B cell (primary cell): ENCODE data around the gene PPP1R11. TPM values are rescaled to one million over a fixed set of nuclear protein-coding genes. Genes with fewer than 3 reads are reported as not detected.

Experiments
- ATAC-seq: fragments of 200-7000 bp; cut with Tn5 transposase; one replicate; pipeline ENCODE4 v1.10.0; 2021; ENCODE audit warnings: low read depth, mild to moderate bottlenecking, moderate number of reproducible peaks, moderate library complexity
- CTCF ChIA-PET: fragments of 350-600 bp; sonication (Branson Sonifier 250); formaldehyde crosslinking; loops from one replicate; lab custom pipeline; 2021; ENCODE audit warnings: antibody characterized with exemption, inconsistent platforms; lab: Charles Lee
- POLR2A ChIA-PET: fragments of 350-600 bp; sonication (Branson Sonifier 250); formaldehyde crosslinking; loops from one replicate; lab custom pipeline; 2021; ENCODE audit warnings: antibody characterized with exemption; lab: Charles Lee
- DNase-seq: peaks from one replicate; pipeline ENCODE4 v3.0.0; 2013
- H2AFZ ChIP-seq: 2 replicates; pipeline ENCODE4 v1.6.1; 2012; ENCODE audit warnings: mild to moderate bottlenecking, low read depth, low read length; ENCODE audit not compliant: insufficient read depth, poor library complexity, severe bottlenecking
- H3K27ac ChIP-seq, 2 donors: 1 replicate in 1 of 2; 2 replicates in 1 of 2; pipeline ENCODE4 v1.5.1; 2012 to 2013; ENCODE audit warnings: low read length in 2 of 2, mild to moderate bottlenecking in 2 of 2, moderate library complexity in 1 of 2
- H3K27me3 ChIP-seq, 4 experiments: fragments of 200-600 bp in 1 of 4; sonication (generic) in 1 of 4; replicated peaks in 1 of 4; 1 replicate in 2 of 4; 2 replicates in 2 of 4; pipeline versions ENCODE4 v1.6.1 to v1.7.0; 2013 to 2016; ENCODE audit warnings: low read length in 3 of 4, mild to moderate bottlenecking in 2 of 4, mixed read lengths in 1 of 4, moderate library complexity in 1 of 4; ENCODE audit not compliant: insufficient read depth in 4 of 4, control insufficient read depth in 3 of 4; ENCODE audit errors: control extremely low read depth in 1 of 4
- H3K36me3 ChIP-seq, 2 experiments: replicated peaks in 1 of 2; 1 replicate in 1 of 2; 2 replicates in 1 of 2; pipeline versions ENCODE4 v1.6.1 to v1.7.1; 2013; ENCODE audit warnings: low read length in 1 of 2; ENCODE audit not compliant: insufficient read depth in 2 of 2, control insufficient read depth in 1 of 2; ENCODE audit errors: control extremely low read depth in 1 of 2, extremely low read depth in 1 of 2
- H3K4me1 ChIP-seq, 2 donors: fragments of 200-600 bp in 1 of 2; sonication (generic) in 1 of 2; 1 replicate in 1 of 2; 2 replicates in 1 of 2; pipeline versions ENCODE4 v1.5.1 to v1.6.1; 2013 to 2017; ENCODE audit warnings: low read length in 2 of 2; ENCODE audit not compliant: control insufficient read depth in 2 of 2, insufficient read depth in 2 of 2
- H3K4me2 ChIP-seq: replicated peaks from 2 replicates; pipeline ENCODE3; 2012; ENCODE audit warnings: mild to moderate bottlenecking, low read depth, low read length; ENCODE audit not compliant: poor library complexity, severe bottlenecking
- H3K4me3 ChIP-seq, 5 experiments: fragments of 200-600 bp in 1 of 5; sonication (generic) in 1 of 5; 1 replicate in 3 of 5; 2 replicates in 2 of 5; pipeline versions ENCODE4 v1.5.1 to v1.7.0; 2011 to 2016; ENCODE audit warnings: low read length in 4 of 5, mild to moderate bottlenecking in 4 of 5, low read depth in 2 of 5, control low read depth in 1 of 5, moderate library complexity in 1 of 5; ENCODE audit not compliant: insufficient read depth in 1 of 5; ENCODE audit errors: control extremely low read depth in 1 of 5, extremely low read depth in 1 of 5
- H3K79me2 ChIP-seq: fragments of 200-600 bp; sonication (generic); one replicate; pipeline ENCODE4 v1.6.0; 2016; ENCODE audit warnings: low read length; ENCODE audit not compliant: control insufficient read depth, insufficient read depth
- H3K9ac ChIP-seq: fragments of 200-600 bp; sonication (generic); 2 replicates; pipeline ENCODE4 v1.6.1; 2017; ENCODE audit warnings: mild to moderate bottlenecking, low read length, moderate library complexity
- H3K9me3 ChIP-seq, 3 donors: one replicate each; pipeline versions ENCODE4 v1.6.1 to v1.7.1; 2013; ENCODE audit warnings: low read length in 2 of 3; ENCODE audit not compliant: control insufficient read depth in 2 of 3, insufficient read depth in 1 of 3; ENCODE audit errors: control extremely low read depth in 1 of 3
- H4K20me1 ChIP-seq: 2 replicates; pipeline ENCODE4 v1.6.0; 2012; ENCODE audit warnings: mild to moderate bottlenecking, low read length; ENCODE audit not compliant: insufficient read depth, control insufficient read depth, poor library complexity, severe bottlenecking
- H3K27ac Mint-ChIP-seq: one replicate; pipeline ENCODE4 v1.8.0; 2021; ENCODE audit warnings: mixed read lengths
- H3K27me3 Mint-ChIP-seq: one replicate; pipeline ENCODE4 v1.8.0; 2021; ENCODE audit warnings: mixed read lengths
- H3K4me1 Mint-ChIP-seq: one replicate; pipeline ENCODE4 v1.8.0; 2021; ENCODE audit warnings: mixed read lengths
- H3K4me3 Mint-ChIP-seq: one replicate; pipeline ENCODE4 v1.8.0; 2021; ENCODE audit warnings: mixed read lengths
- H3K9me3 Mint-ChIP-seq: one replicate; pipeline ENCODE4 v1.8.0; 2022; ENCODE audit warnings: mixed read lengths; ENCODE audit not compliant: insufficient read depth
- EZH2 ChIP-seq: IDR thresholded peaks from 2 replicates; pipeline ENCODE4 v1.6.1; 2012; ENCODE audit warnings: borderline replicate concordance, low read depth, mild to moderate bottlenecking, moderate library complexity, low read length; ENCODE audit not compliant: insufficient read depth, poor library complexity, severe bottlenecking
- WGBS: methylation state at CpG from one replicate; pipeline ENCODE4 v1.1.5; 2013; ENCODE audit warnings: missing lambda C conversion rate; ENCODE audit not compliant: insufficient coverage; 5-methylcytosine and 5-hydroxymethylcytosine counted together
- intact Hi-C: fragments of 100-400 bp; cut with micrococcal nuclease; formaldehyde crosslinking; loops from one replicate; pipeline ENCODE4 v1.10.0; 2022
- polyA plus RNA-seq: library from polyadenylated mRNA; depleted of rRNA; stranded (reverse); fragments of >200 nt; gene quantifications from 2 replicates; pipeline ENCODE4 v1.2.3, GENCODE V29; 2012
- total RNA-seq, 2 donors: library from RNA; stranded (reverse); fragments of 120-200 nt in 1 of 2; gene quantifications; 1 replicate in 1 of 2; 2 replicates in 1 of 2; pipeline versions ENCODE4 v1.2.3 to v1.2.4, GENCODE V29; 2013 to 2022
- TF ChIP-seq, protein P1 (sequence below): fragments of 200-600 bp; IDR thresholded peaks from one replicate; pipeline ENCODE4 v1.8.0; 2022; ENCODE audit warnings: antibody characterized with exemption, mild to moderate bottlenecking

Gene PPP1R11
- total and polyA plus RNA-seq, 2 donors (not counting 1 experiment from before 2014, with no cell fraction given), result 44.8 to 47.8 TPM

DNA sequence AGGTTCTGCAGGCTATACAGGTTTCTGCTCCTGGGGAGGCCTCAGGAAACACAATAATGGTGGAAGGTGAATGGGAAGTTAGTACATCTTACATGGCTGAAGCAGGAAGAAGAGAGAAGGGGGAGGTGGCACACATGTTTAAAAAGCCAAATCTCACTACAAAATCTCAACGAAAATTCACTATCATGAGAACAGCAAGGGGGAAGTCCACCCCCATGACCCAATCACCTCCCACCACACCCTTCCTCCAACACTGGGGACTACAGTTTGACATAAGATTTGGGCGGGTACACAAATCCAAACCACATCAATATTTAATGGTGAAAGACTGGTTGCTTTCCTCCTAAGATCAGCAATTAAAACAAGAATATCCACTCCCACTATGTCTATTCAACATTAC lies 19.8 kb upstream of the PPP1R11 start:
- WGBS, result 100% methylated on average over 1 of the region's 2 CpGs
- no peak overlapping the region for H3K4me3 Mint-ChIP-seq
- Histone ChIP-seq H2AFZ (no peak overlapping the region), H3K9me3 (no peaks in the 10 kb centered on the region), H3K4me1 (no peaks in the 10 kb centered on the region), H3K79me2 (no peaks in the 10 kb centered on the region), H4K20me1 (no peaks in the 10 kb centered on the region), H3K27me3 (no peaks in the 10 kb centered on the region), H3K27ac (no peak overlapping the region), H3K36me3 (peaks cover 0 to 3% of the 10 kb centered on the region in 2 experiments), H3K9ac (no peak overlapping the region), H3K4me2 (no peak overlapping the region), H3K4me3 (no peak overlapping the region)
- no peak overlapping the region for H3K27ac Mint-ChIP-seq
- H3K27me3 Mint-ChIP-seq, result no peaks in the 10 kb centered on the region
- intact Hi-C loops, result no loop called here
- CTCF ChIA-PET, result no interaction called here
- POLR2A ChIA-PET, result no interaction called here
- DNase-seq (no peak), ATAC-seq (no peak)
- no peaks in the 10 kb centered on the region for H3K9me3 Mint-ChIP-seq
- peaks cover 4% of the 10 kb centered on the region for H3K4me1 Mint-ChIP-seq
- TF ChIP-seq EZH2, result no peak
- TF ChIP-seq, protein P1, sequence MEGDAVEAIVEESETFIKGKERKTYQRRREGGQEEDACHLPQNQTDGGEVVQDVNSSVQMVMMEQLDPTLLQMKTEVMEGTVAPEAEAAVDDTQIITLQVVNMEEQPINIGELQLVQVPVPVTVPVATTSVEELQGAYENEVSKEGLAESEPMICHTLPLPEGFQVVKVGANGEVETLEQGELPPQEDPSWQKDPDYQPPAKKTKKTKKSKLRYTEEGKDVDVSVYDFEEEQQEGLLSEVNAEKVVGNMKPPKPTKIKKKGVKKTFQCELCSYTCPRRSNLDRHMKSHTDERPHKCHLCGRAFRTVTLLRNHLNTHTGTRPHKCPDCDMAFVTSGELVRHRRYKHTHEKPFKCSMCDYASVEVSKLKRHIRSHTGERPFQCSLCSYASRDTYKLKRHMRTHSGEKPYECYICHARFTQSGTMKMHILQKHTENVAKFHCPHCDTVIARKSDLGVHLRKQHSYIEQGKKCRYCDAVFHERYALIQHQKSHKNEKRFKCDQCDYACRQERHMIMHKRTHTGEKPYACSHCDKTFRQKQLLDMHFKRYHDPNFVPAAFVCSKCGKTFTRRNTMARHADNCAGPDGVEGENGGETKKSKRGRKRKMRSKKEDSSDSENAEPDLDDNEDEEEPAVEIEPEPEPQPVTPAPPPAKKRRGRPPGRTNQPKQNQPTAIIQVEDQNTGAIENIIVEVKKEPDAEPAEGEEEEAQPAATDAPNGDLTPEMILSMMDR, result no peak

DNA sequence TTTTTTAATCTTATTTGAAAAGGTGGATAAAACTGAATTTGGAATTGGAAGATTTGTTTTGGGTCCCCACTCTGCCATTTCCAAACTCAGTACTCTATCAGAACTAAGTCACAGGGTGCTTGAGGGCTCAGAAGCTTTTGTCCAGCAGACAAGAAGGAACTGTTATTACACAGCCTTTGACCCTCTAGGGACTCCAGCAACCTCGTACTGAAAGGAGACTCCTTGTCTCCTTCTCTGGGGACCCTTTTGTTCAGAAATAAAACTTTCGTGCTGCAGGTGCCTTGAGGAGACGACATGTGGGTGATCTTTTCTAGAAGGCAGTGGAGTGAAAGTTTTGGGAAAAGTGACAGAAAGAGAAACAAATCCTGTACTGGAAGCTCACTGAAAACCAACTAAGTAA lies 13.3 kb upstream of the PPP1R11 start:
- Mint-ChIP-seq H3K27ac (no peak overlapping the region), H3K9me3 (no peaks in the 10 kb centered on the region), H3K27me3 (no peaks in the 10 kb centered on the region), H3K4me1 (no peaks in the 10 kb centered on the region), H3K4me3 (no peak overlapping the region)
- Histone ChIP-seq H2AFZ (no peak overlapping the region), H3K4me1 (no peaks in the 10 kb centered on the region), H3K27ac (no peak overlapping the region), H3K79me2 (no peaks in the 10 kb centered on the region), H3K9ac (no peak overlapping the region), H3K4me3 (no peak overlapping the region), H3K9me3 (no peaks in the 10 kb centered on the region), H3K36me3 (peaks cover 0 to 20% of the 10 kb centered on the region in 2 experiments), H4K20me1 (no peaks in the 10 kb centered on the region), H3K27me3 (no peaks in the 10 kb centered on the region), H3K4me2 (no peak overlapping the region)
- ATAC-seq, result no peak
- TF ChIP-seq, protein P1, result no peak
- no peak for TF ChIP-seq EZH2
- 50% methylated on average over 1 of the region's 3 CpGs for WGBS
- intact Hi-C loops, result no loop called here
- CTCF ChIA-PET, result interaction anchor here (0.6 kb wide), 1 partner anchor 275 kb away, joined by 3 read pairs; no protein-coding TSS in a partner anchor
- no peak for DNase-seq
- POLR2A ChIA-PET, result no interaction called here
